Keratinocyte (primary cell): ENCODE results near the gene ADH6. TPM values are rescaled to one million over a fixed set of nuclear protein-coding genes. Genes with fewer than 3 reads are reported as not detected.

ENCODE experiments used
- DNase-seq: peaks from one replicate; pipeline ENCODE4 v3.0.0-alpha.2; 2011; ENCODE audit warnings: low read depth, missing footprints, low spot score
- FAIRE-seq: peaks from 2 replicates; lab custom pipeline; 2011; peaks lifted over from hg19 to GRCh38; lab: Jason Lieb, UNC
- H2AFZ ChIP-seq: 2 replicates; pipeline ENCODE4 v1.6.0; 2012; ENCODE audit warnings: low read length, control low read depth, inconsistent platforms; ENCODE audit not compliant: control insufficient read depth
- H3K27ac ChIP-seq: 2 replicates; pipeline ENCODE4 v1.5.1; 2011; ENCODE audit warnings: low read length; ENCODE audit not compliant: control insufficient read depth, insufficient read depth
- H3K27me3 ChIP-seq: 3 replicates; pipeline ENCODE4 v1.6.0; 2011; ENCODE audit warnings: low read length; ENCODE audit not compliant: control insufficient read depth, insufficient read depth; ENCODE audit errors: extremely low read depth
- H3K36me3 ChIP-seq, 2 experiments: 2 replicates in 1 of 2; 3 replicates in 1 of 2; pipeline ENCODE4 v1.5.1; 2011; ENCODE audit warnings: low read length in 2 of 2, mild to moderate bottlenecking in 1 of 2; ENCODE audit not compliant: control insufficient read depth in 2 of 2, insufficient read depth in 2 of 2; ENCODE audit errors: extremely low read depth in 1 of 2
- H3K4me1 ChIP-seq: 3 replicates; pipeline ENCODE4 v1.5.1; 2011; ENCODE audit warnings: low read length; ENCODE audit not compliant: control insufficient read depth, insufficient read depth; ENCODE audit errors: extremely low read depth
- H3K4me2 ChIP-seq: 3 replicates; pipeline ENCODE4 v1.6.0; 2011; ENCODE audit warnings: low read depth, low read length; ENCODE audit not compliant: control insufficient read depth, insufficient read depth; ENCODE audit errors: extremely low read depth
- H3K4me3 ChIP-seq, 3 experiments: fragments of 200-600 bp in 1 of 3; sonication (generic) in 1 of 3; 2 replicates in 2 of 3; 3 replicates in 1 of 3; pipeline ENCODE4 v1.5.1; 2011 to 2016; ENCODE audit warnings: low read length in 3 of 3, mild to moderate bottlenecking in 3 of 3, control low read depth in 2 of 3, inconsistent platforms in 1 of 3, low read depth in 1 of 3, mixed read lengths in 1 of 3, mixed run types in 1 of 3, moderate library complexity in 1 of 3; ENCODE audit not compliant: control insufficient read depth in 2 of 3, insufficient read depth in 2 of 3; ENCODE audit errors: extremely low read depth in 1 of 3
- H3K79me2 ChIP-seq: 2 replicates; pipeline ENCODE4 v1.6.0; 2012; ENCODE audit warnings: low read length; ENCODE audit not compliant: control insufficient read depth, insufficient read depth
- H3K9ac ChIP-seq: 3 replicates; pipeline ENCODE4 v1.6.0; 2011; ENCODE audit warnings: low read length; ENCODE audit not compliant: control insufficient read depth, insufficient read depth; ENCODE audit errors: extremely low read depth
- H3K9me1 ChIP-seq: 3 replicates; pipeline ENCODE4 v1.6.0; 2011; ENCODE audit warnings: low read length; ENCODE audit not compliant: control insufficient read depth, insufficient read depth; ENCODE audit errors: extremely low read depth
- H3K9me3 ChIP-seq: 2 replicates; pipeline ENCODE4 v1.5.1; 2012; ENCODE audit warnings: low read depth, low read length; ENCODE audit not compliant: control insufficient read depth
- H4K20me1 ChIP-seq: 3 replicates; pipeline ENCODE4 v1.6.0; 2011; ENCODE audit warnings: low read length; ENCODE audit not compliant: control insufficient read depth, insufficient read depth; ENCODE audit errors: extremely low read depth
- CTCF ChIP-seq, 3 experiments: IDR thresholded peaks in 1 of 3; conservative IDR thresholded peaks in 1 of 3; optimal IDR thresholded peaks in 1 of 3; 2 replicates in 2 of 3; 3 replicates in 1 of 3; pipeline versions ENCODE3 to v1.5.1; 2011; ENCODE audit warnings: low read length in 3 of 3, mild to moderate bottlenecking in 3 of 3, moderate library complexity in 2 of 3, control low read depth in 1 of 3, inconsistent platforms in 1 of 3; ENCODE audit not compliant: insufficient read depth in 2 of 3; ENCODE audit errors: extremely low read depth in 1 of 3
- EZH2 ChIP-seq: IDR thresholded peaks from one replicate; pipeline ENCODE4 v1.6.1; 2012; ENCODE audit warnings: inconsistent platforms, mild to moderate bottlenecking, low read length, moderate library complexity
- dilution Hi-C: fragments of 300-500 bp; cut with MboI; formaldehyde crosslinking; loops from one replicate; pipeline ENCODE4 v1.7.0; 2020; ENCODE audit warnings: low sequenced_read_pairs; ENCODE audit not compliant: extremely low pct_ligation_motif_present
- polyA plus RNA-seq, 5 experiments: library from polyadenylated mRNA; depleted of rRNA in 3 of 5; stranded (reverse) in 3 of 5; stranded (forward) in 1 of 5; unstranded in 1 of 5; fragments of >200 nt; gene quantifications; 1 replicate in 1 of 5; 2 replicates in 3 of 5; 3 replicates in 1 of 5; pipeline versions ENCODE4 v1.2.1 to v1.2.3, GENCODE V29; 2011 to 2012; ENCODE audit warnings: missing spikeins in 2 of 5, low read depth in 1 of 5, low replicate concordance in 1 of 5

The ADH6 gene
- polyA plus RNA-seq, 1 donor (not counting 4 experiments of a cell fraction or from before 2014, with no cell fraction given): not detected

GRCh38 chr4:99156992-99157391, 62.1 kb downstream of the ADH6 start:
- Histone ChIP-seq H3K79me2 (no peaks in the 10 kb centered on the region), H3K27me3 (no peaks in the 10 kb centered on the region), H3K4me2 (no peak overlapping the region), H3K27ac (no peak overlapping the region), H4K20me1 (no peaks in the 10 kb centered on the region), H3K9ac (no peak overlapping the region), H3K9me3 (no peaks in the 10 kb centered on the region), H2AFZ (no peak overlapping the region), H3K4me1 (no peaks in the 10 kb centered on the region), H3K9me1 (no peaks in the 10 kb centered on the region), H3K4me3 (no peak overlapping the region), H3K36me3 (peaks cover 0 to 1% of the 10 kb centered on the region in 2 experiments)
- no peak for FAIRE-seq
- dilution Hi-C loops: no loop called here
- TF ChIP-seq EZH2 (no peak), CTCF (optimal IDR thresholded peaks at IDR 0.05 in 1 of 3, IDR thresholded peaks at IDR 0.05 in 1 of 3, conservative IDR thresholded peaks at IDR 0.05 in 1 of 3; ENCODE audit: extremely low read depth in 1 of 3, insufficient read depth in 2 of 3, low read length in 3 of 3) (no peak)
- DNase-seq: no peak

DNA sequence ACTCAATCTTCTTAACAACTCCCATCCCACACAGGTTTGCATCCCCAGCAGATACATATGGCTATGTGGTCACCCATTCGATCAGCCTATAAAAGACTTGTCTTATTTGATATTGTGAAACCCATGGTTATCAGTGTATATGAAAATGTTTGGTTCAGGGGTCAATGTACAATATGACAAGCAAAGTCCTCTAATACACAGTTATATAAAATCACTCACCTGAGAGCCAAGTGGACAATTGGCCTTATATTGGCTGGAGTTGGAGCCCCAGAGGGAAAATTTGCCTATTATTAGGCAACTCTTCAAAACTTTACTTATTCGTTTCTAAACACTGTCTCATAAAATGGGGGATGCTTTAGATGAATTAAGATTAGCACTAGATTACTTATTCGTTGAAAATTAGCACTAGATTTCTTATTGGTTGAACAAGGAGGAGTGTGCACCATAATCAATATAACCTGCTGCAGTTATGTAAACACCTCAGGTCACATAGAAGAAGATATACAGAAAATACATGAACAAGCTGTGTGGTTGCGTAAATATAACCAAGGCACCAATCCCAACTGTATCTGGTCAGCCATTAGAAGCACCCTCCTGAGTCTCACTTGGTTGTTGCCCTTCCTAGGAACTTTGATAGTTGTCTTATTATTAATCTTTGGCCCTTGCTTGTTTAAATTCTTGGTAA, 64.2 kb downstream of the ADH6 start:
- no peaks in the 10 kb centered on the region for H3K36me3 ChIP-seq
- H3K4me1 ChIP-seq: no peaks in the 10 kb centered on the region
- H3K9me3 ChIP-seq: no peaks in the 10 kb centered on the region
- no peaks in the 10 kb centered on the region for H3K9me1 ChIP-seq
- no peak overlapping the region for H3K9ac ChIP-seq
- no peak overlapping the region for H3K4me2 ChIP-seq
- no peak for TF ChIP-seq CTCF (optimal IDR thresholded peaks at IDR 0.05 in 1 of 3, IDR thresholded peaks at IDR 0.05 in 1 of 3, conservative IDR thresholded peaks at IDR 0.05 in 1 of 3; ENCODE audit: extremely low read depth in 1 of 3, insufficient read depth in 2 of 3, low read length in 3 of 3)
- no peak for TF ChIP-seq EZH2
- no peak overlapping the region for H2AFZ ChIP-seq
- no peaks in the 10 kb centered on the region for H4K20me1 ChIP-seq
- H3K4me3 ChIP-seq: no peak overlapping the region
- dilution Hi-C loops: no loop called here
- DNase-seq (no peak), FAIRE-seq (no peak)
- H3K79me2 ChIP-seq: no peaks in the 10 kb centered on the region
- H3K27me3 ChIP-seq: no peaks in the 10 kb centered on the region
- no peak overlapping the region for H3K27ac ChIP-seq

Other genes with a start within 250 kb of the ADH6 start
- 43.9 to 89.4 TPM (median 88.8 TPM) in 3 replicates for gene METAP1, start 223.5 kb downstream of the ADH6 start, polyA plus RNA-seq
- gene ADH5, start 130.5 kb downstream of the ADH6 start, polyA plus RNA-seq: 238 to 314 TPM (median 260 TPM) in 3 replicates
- not detected in 3 replicates for gene ADH4, start 74.9 kb downstream of the ADH6 start, polyA plus RNA-seq
- gene ADH1A, start 71.7 kb upstream of the ADH6 start, polyA plus RNA-seq: not detected in 3 replicates
- not detected in 3 replicates for gene ADH1B, start 102.2 kb upstream of the ADH6 start, polyA plus RNA-seq
- 0.03 TPM in 1 of 3 replicates, not detected in the others for gene ADH1C, start 133.5 kb upstream of the ADH6 start, polyA plus RNA-seq
- gene ADH7, start 216.1 kb upstream of the ADH6 start, polyA plus RNA-seq: 0.16 to 2.2 TPM (median 0.56 TPM) in 3 replicates